Measurements from ENCODE around the gene MAFG. TPM values are rescaled to one million over a fixed set of nuclear protein-coding genes. Genes with fewer than 3 reads are reported as not detected.

MAFG gene
- total and polyA plus RNA-seq, 2 of the 13 experiments (the other 11 are each of a cell fraction or from before 2014, with no cell fraction given), result 14.5 to 20.0 TPM

DNA sequence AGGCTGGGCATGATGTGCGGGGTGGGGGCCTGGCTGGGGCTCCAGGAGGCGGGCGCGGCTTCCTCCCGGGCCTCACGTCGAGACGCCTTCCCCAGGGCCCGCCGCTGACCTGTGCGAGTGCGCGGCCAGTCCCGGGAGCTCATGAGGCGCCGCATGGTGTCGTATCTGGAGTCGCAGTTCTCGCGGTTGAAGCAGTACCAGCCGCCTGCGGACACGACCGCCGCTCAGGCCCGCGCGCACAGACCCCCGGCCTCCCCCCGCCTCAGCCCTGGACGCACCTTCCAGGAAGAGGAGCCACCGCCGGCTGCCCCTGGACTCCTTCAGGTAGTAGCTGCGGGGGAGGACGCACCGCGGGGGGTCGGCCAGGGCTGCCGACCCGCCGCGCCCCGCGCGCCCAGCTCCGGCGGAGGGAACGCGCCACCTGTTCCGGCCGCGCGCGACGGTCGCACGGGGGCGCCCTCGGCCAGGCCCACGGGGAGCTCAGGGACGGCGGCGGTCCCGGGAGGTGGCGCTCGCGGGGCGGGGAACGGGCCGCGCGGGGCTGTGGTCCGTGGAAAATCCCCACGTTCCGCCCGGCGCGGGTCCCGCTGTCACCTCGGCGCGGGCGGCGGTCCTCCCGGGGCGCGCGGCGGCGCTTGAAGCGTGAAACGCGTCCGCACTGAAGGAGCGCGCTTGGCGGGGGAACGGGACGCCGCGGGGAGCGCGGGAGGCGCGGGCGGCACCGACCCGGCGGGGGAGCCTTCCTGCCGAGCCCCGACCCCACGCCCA is 32.0 kb upstream of the MAFG start (continued):
- TF ChIP-seq, protein P1, sequence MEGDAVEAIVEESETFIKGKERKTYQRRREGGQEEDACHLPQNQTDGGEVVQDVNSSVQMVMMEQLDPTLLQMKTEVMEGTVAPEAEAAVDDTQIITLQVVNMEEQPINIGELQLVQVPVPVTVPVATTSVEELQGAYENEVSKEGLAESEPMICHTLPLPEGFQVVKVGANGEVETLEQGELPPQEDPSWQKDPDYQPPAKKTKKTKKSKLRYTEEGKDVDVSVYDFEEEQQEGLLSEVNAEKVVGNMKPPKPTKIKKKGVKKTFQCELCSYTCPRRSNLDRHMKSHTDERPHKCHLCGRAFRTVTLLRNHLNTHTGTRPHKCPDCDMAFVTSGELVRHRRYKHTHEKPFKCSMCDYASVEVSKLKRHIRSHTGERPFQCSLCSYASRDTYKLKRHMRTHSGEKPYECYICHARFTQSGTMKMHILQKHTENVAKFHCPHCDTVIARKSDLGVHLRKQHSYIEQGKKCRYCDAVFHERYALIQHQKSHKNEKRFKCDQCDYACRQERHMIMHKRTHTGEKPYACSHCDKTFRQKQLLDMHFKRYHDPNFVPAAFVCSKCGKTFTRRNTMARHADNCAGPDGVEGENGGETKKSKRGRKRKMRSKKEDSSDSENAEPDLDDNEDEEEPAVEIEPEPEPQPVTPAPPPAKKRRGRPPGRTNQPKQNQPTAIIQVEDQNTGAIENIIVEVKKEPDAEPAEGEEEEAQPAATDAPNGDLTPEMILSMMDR (CRISPR knock-in tag; IDR thresholded peaks at IDR 0.05), result peak; percentile 80
- no peak for TF ChIP-seq PRMT3 (CRISPR knock-in tag; IDR thresholded peaks at IDR 0.05; ENCODE audit: borderline replicate concordance, low read depth)
- TF ChIP-seq NCOA5 (CRISPR knock-in tag; IDR thresholded peaks at IDR 0.05), result no peak
- TF ChIP-seq THAP11 (CRISPR knock-in tag; IDR thresholded peaks at IDR 0.05), result peak; percentile 71
- peak; percentile 65; the same call in 1 of the 2 replicates for TF ChIP-seq EEA1 (CRISPR knock-in tag; IDR thresholded peaks at IDR 0.05; ENCODE audit: borderline replicate concordance)
- TF ChIP-seq, protein P2, sequence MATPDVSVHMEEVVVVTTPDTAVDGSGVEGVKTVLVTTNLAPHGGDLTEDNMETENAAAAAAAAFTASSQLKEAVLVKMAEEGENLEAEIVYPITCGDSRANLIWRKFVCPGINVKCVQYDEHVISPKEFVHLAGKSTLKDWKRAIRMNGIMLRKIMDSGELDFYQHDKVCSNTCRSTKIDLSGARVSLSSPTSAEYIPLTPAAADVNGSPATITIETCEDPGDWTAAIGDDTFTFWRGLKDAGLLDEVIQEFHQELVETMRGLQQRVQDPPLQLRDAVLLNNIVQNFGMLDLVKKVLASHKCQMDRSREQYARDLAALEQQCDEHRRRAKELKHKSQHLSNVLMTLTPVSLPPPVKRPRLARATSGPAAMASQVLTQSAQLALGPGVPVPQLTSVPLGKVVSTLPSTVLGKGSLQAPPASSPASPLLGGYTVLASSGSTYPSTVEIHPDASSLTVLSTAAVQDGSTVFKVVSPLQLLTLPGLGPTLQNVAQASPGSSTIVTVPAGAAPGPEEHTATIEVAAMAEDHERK (CRISPR knock-in tag; IDR thresholded peaks at IDR 0.05; ENCODE audit: low read depth), result no peak
- TF ChIP-seq, protein P3, sequence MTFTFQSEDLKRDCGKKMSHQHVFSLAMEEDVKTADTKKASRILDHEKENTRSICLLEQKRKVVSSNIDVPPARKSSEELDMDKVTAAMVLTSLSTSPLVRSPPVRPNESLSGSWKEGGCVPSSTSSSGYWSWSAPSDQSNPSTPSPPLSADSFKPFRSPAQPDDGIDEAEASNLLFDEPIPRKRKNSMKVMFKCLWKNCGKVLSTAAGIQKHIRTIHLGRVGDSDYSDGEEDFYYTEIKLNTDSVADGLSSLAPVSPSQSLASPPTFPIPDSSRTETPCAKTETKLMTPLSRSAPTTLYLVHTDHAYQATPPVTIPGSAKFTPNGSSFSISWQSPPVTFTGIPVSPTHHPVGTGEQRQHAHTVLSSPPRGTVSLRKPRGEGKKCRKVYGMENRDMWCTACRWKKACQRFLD (CRISPR knock-in tag; IDR thresholded peaks at IDR 0.05; ENCODE audit: borderline replicate concordance), result no peak
- TF ChIP-seq SMAD3 (CRISPR knock-in tag; IDR thresholded peaks at IDR 0.05), result no peak
- TF ChIP-seq ZNF660 (CRISPR knock-in tag; IDR thresholded peaks at IDR 0.05; ENCODE audit: borderline replicate concordance, low read depth), result no peak
- TF ChIP-seq, protein P4, sequence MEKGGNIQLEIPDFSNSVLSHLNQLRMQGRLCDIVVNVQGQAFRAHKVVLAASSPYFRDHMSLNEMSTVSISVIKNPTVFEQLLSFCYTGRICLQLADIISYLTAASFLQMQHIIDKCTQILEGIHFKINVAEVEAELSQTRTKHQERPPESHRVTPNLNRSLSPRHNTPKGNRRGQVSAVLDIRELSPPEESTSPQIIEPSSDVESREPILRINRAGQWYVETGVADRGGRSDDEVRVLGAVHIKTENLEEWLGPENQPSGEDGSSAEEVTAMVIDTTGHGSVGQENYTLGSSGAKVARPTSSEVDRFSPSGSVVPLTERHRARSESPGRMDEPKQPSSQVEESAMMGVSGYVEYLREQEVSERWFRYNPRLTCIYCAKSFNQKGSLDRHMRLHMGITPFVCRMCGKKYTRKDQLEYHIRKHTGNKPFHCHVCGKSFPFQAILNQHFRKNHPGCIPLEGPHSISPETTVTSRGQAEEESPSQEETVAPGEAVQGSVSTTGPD (CRISPR knock-in tag; IDR thresholded peaks at IDR 0.05), result no peak
- TF ChIP-seq NFKB2 (CRISPR knock-in tag; IDR thresholded peaks at IDR 0.05; ENCODE audit: borderline replicate concordance), result 0 out of 2 replicates have a peak, but pooled peaks have one; percentile 20
- no peak for TF ChIP-seq ZNF207 (IDR thresholded peaks at IDR 0.05; ENCODE audit: borderline replicate concordance)
- no peak for TF ChIP-seq ZNF446 (CRISPR knock-in tag; IDR thresholded peaks at IDR 0.05)
- TF ChIP-seq TARDBP (CRISPR knock-in tag; IDR thresholded peaks at IDR 0.05), result 0 out of 2 replicates have a peak, but pooled peaks have one; percentile 30
- no peak for TF ChIP-seq SRSF4 (IDR thresholded peaks at IDR 0.05; ENCODE audit: low read depth, low read length, poor library complexity, severe bottlenecking)
- TF ChIP-seq ETV6 (CRISPR knock-in tag; conservative IDR thresholded peaks at IDR 0.05), result no peak
- no peak for TF ChIP-seq HNF4G (IDR thresholded peaks at IDR 0.05; ENCODE audit: borderline replicate concordance, low read depth, low read length)
- TF ChIP-seq HNF4G (CRISPR knock-in tag; IDR thresholded peaks at IDR 0.05; ENCODE audit: borderline replicate concordance, low read depth), result 0 out of 2 replicates have a peak, but pooled peaks have one; percentile 56
- no peak; the same call in 1 of the 2 replicates for TF ChIP-seq ZNF296 (CRISPR knock-in tag; conservative IDR thresholded peaks at IDR 0.05)
- TF ChIP-seq EP300 (IDR thresholded peaks at IDR 0.05; ENCODE audit: low read depth in 2 of 2, low read length in 2 of 2), result peak in 1 of 2 experiments; percentile 5; a peak in 1 of 4 replicates
- no peak for TF ChIP-seq EP300 (CRISPR knock-in tag; IDR thresholded peaks at IDR 0.05; ENCODE audit: borderline replicate concordance)

Measured in HepG2 (cell line).